ENCODE data around the gene ASCL2. TPM values are rescaled to one million over a fixed set of nuclear protein-coding genes. Genes with fewer than 3 reads are reported as not detected.

Gene ASCL2
- total and polyA plus RNA-seq, 2 of the 4 experiments (the other 2 are of a cell fraction) = not detected

DNA sequence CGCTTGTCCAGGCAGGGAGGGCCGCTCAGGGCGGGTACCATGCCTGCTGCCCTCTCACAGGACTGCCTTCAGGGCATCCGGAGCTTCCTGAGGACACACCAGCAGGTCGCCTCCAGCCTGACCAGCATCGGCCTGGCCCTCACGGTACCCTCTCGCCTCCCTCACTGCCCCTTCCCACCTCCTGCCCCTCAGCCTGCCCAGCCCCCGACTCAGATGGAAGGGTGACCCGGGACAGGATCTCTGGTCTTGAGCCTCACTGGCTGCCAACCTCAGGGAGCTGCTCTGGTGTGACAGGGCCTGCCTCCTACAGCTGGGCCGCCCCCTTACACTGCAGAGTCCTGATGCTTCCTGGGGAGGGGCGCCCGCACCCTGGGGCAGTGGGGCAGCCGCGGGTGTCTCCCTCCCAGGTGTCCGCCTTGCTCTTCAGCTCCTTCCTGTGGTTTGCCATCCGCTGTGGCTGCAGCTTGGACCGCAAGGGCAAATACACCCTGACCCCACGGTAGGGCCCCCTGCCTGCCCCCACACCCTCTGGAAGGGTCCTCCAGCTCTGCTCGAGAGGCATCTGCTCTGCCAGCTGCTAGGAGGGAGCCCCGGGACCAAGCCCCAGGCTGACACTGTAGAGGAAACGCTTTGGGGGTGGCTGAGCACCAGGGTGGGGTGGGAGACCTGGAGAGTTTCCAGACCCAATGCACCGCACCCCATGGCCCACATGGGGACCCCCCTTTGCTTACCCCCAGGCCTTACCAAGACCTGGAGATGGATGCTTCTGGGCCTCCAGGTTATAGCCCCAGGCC is 46.0 kb upstream of the ASCL2 start:
- peaks cover 14% of the 10 kb centered on the region for H3K27me3 ChIP-seq (ENCODE audit: control insufficient read depth, insufficient read depth, low read length)
- no peak overlapping the region for H4K8ac ChIP-seq (ENCODE audit: low read depth in 2 of 2, low read length in 2 of 2)
- CTCF ChIA-PET = no interaction called here
- no peaks in the 10 kb centered on the region; the same call in 1 of the 2 replicates for H3K9me3 ChIP-seq (ENCODE audit: control insufficient read depth, insufficient read depth, low read length)
- in situ Hi-C loops (cut with MboI; ENCODE audit: low sequenced_read_pairs) (no loop called here), intact Hi-C loops (cut with micrococcal nuclease) (no loop called here), dilution Hi-C loops (cut with HindIII; ENCODE audit: low sequenced_read_pairs, unreplicated experiment) (no loop called here)
- no peak overlapping the region for H3K56ac ChIP-seq (ENCODE audit: extremely low read depth, insufficient read depth, low read length)
- POLR2A ChIA-PET (ENCODE audit: unreplicated experiment) = no interaction called here
- H4K91ac ChIP-seq (ENCODE audit: insufficient read depth, low read depth, low read length) = no peak overlapping the region
- H4K5ac ChIP-seq (ENCODE audit: low read depth, low read length) = no peak overlapping the region
- DNase-seq (no peak), ATAC-seq (ENCODE audit: low read depth) (no peak)
- H2AK9ac ChIP-seq (replicated peaks; ENCODE audit: low read depth, low read length, poor library complexity) = no peak overlapping the region
- H3K36me3 ChIP-seq (ENCODE audit: control insufficient read depth, insufficient read depth, low read length) = no peaks in the 10 kb centered on the region
- H3K9ac ChIP-seq (ENCODE audit: low read depth, low read length) = no peak overlapping the region
- peaks cover 20% of the 10 kb centered on the region for H3K4me1 ChIP-seq (ENCODE audit: control insufficient read depth, insufficient read depth, low read length)
- no peak overlapping the region for H3K4me3 ChIP-seq (ENCODE audit: insufficient read depth, low read depth, low read length)
- peaks cover 6% of the 10 kb centered on the region; the same call in 1 of the 2 replicates for H3K9me1 ChIP-seq (ENCODE audit: insufficient read depth, low read length)
- H3K4me2 ChIP-seq (ENCODE audit: low read depth, low read length) = no peak overlapping the region
- H3K79me1 ChIP-seq (ENCODE audit: low read depth in 1 of 2, low read length in 2 of 2) = no peaks in the 10 kb centered on the region
- H2BK120ac ChIP-seq (ENCODE audit: low read depth, low read length) = no peak overlapping the region
- no peak overlapping the region for H2BK15ac ChIP-seq (ENCODE audit: low read depth, low read length)
- 95% methylated on average over 7 of the region's 23 CpGs; no CpG with 5 or more reads in 1 of the 2 experiments for WGBS, 2 experiments (ENCODE audit: extremely low coverage in 2 of 2, insufficient read length in 1 of 2)
- H3K18ac ChIP-seq (ENCODE audit: low read depth, low read length) = no peak overlapping the region
- no peak overlapping the region for H3K27ac ChIP-seq (ENCODE audit: insufficient read depth, low read length)
- H3K4ac ChIP-seq (ENCODE audit: low read depth, low read length) = no peak overlapping the region
- H4K20me1 ChIP-seq (ENCODE audit: insufficient read depth, low read length) = no peaks in the 10 kb centered on the region
- TF ChIP-seq RFX5 (IDR thresholded peaks at IDR 0.05; ENCODE audit: low read depth, low read length) (no peak), FOS (IDR thresholded peaks at IDR 0.05; ENCODE audit: low read depth, low read length) (no peak), BHLHE40 (IDR thresholded peaks at IDR 0.05; ENCODE audit: low read depth, low read length) (no peak)
- H2AK5ac ChIP-seq (ENCODE audit: low read depth, low read length) = no peak overlapping the region
- no peak overlapping the region for H2BK5ac ChIP-seq (ENCODE audit: low read depth, low read length, poor library complexity, severe bottlenecking)
- H2AFZ ChIP-seq (replicated peaks; ENCODE audit: low read length, poor library complexity) = no peak overlapping the region
- no peak overlapping the region for H2BK20ac ChIP-seq (ENCODE audit: low read depth, low read length)
- no peak overlapping the region for H3K14ac ChIP-seq (replicated peaks; ENCODE audit: low read depth, low read length)
- no TSS peak for BruUV-seq (replicated peaks)
- no peak overlapping the region for H3K23ac ChIP-seq (ENCODE audit: low read depth, low read length)

Measured in IMR-90 (cell line).